Heart left ventricle (tissue), 13 donors: ENCODE results near the gene SRRM2.

Source experiments
- CTCF ChIP-seq, 12 donors: fragments of 200-600 bp; sonication (generic) in 4 of 12; IDR thresholded peaks; one replicate each; pipeline versions ENCODE4 v1.5.0 to v1.8.0; 2018 to 2022; ENCODE audit warnings: antibody characterized with exemption in 12 of 12, mild to moderate bottlenecking in 5 of 12
- POLR2A ChIP-seq, 2 donors: fragments of 450-650 bp; IDR thresholded peaks; one replicate each; pipeline ENCODE4 v1.6.1; 2017; ENCODE audit warnings: antibody characterized with exemption in 2 of 2, mild to moderate bottlenecking in 2 of 2, moderate library complexity in 2 of 2
- donor health status: ischemic (EF 13 %, LVEDD 7.1; RV severe dilation, severe dysfunction).
- donor health status: DM: no; HTN: yes; CAD: no.
- donor health status: DM: no; HTN: no; CAD: no.
- donor health status: ischemic (EF 25% LVEDD 6.9; RV normal size, moderate dysfunction).
- donor health status: ischemic (EF 25% LVEDD 5.7; RV mildly dilated, moderate dysfunction).
- donor health status: ischemic (EF 35%, LVEDD 5.7; RV mildly dilated, moderate dysfunction).
- donor health status: nonischemic (EF 11% LVEDD 7.7; RV severe dilation, severe dysfunction).
- donor health status: DM: yes; HTN: yes; CAD: no.
- donor health status: PGD.
- donor health status: ischemic (EF 29% LVEDD 5.4; RV normal size, mild dysfunction).
- donor health status: nonischemic (EF 23%, LVEDD 6.1; RV moderate dilation, normal function).

- TF ChIP-seq CTCF (IDR thresholded peaks at IDR 0.05) (no peak), POLR2A (IDR thresholded peaks at IDR 0.05) (no peak)
Observed at GRCh38 chr16:2738615-2739014, 13.8 kb upstream of the SRRM2 start.
